ENCODE measurements around the gene BCL11A.

DNA sequence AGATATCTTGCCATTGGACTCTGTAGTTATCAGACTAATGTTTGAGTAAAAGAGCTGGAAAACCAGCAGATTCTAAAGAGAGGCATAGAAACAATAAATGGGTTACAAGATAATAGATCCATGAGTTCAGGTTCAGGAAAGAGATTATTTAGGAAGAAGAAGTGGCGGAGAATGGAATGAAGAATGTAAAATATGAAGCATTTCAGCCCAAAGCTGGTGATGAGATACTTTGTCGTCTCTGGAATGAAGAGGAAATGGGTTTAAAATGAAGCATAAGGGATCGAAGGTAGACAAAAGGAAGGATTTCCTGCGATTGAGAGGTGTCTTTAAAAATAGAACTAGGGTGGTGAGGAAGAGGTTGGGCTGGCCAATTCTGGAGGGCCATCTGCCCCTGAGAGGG lies 36.6 kb downstream of the BCL11A start:
- TF ChIP-seq POLR2AphosphoS5 (IDR thresholded peaks at IDR 0.05) (no peak), CTCF (IDR thresholded peaks at IDR 0.05; ENCODE audit: poor library complexity, severe bottlenecking) (no peak), RAD21 (conservative IDR thresholded peaks at IDR 0.05) (no peak), REST (IDR thresholded peaks at IDR 0.05; ENCODE audit: borderline replicate concordance) (no peak)
